ENCODE measurements around the gene AKT3. TPM values are rescaled to one million over a fixed set of nuclear protein-coding genes. Genes with fewer than 3 reads are reported as not detected.

AKT3 gene
- polyA plus RNA-seq, 3 donors: 21.3 to 23.9 (median 22.2) TPM

- no peak for DNase-seq
Observed at GRCh38 chr1:243469497-243469896, 380.5 kb downstream of the AKT3 start.

GRCh38 chr1:243465738-243466137 lies 384.3 kb downstream of the AKT3 start:
- no peak for DNase-seq

GRCh38 chr1:243465081-243465480 lies 385.0 kb downstream of the AKT3 start:
- DNase-seq: no peak

DNA sequence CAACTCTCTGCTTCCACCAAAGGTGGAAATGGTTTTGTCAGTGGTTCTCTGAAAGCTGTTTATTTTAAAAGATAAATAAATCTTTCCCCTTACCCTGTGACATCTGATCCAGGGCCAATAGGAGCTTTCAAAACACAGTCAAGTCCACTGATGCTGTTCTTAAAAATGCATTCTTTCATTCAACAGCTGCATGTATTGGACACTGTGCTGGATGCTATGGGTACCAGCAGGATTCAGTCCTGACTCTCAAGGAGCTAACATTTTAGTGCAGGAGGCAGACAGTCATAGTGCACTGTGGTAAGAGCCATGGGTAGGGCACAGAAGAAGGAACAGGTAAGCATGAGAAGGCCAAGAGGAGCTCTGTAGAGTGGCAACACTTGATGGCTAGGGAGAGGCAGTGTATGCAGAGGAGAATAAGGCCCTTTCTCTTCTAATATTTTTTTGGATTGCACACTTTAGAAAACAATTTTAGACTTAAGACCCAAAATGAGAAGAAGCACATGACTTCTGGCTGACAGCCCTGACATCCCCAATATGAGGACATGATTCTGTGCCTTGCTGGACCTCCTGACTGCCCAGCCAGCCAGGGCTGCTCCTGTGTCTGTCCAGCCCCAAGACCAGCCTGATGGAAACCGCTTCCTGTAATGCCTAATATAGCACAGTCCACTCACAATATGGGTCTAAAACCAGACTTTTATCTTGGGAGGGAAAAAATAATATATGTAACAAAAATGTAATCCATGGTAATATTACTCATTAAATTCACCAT lies 386.9 kb downstream of the AKT3 start:
- no peak for DNase-seq

DNA sequence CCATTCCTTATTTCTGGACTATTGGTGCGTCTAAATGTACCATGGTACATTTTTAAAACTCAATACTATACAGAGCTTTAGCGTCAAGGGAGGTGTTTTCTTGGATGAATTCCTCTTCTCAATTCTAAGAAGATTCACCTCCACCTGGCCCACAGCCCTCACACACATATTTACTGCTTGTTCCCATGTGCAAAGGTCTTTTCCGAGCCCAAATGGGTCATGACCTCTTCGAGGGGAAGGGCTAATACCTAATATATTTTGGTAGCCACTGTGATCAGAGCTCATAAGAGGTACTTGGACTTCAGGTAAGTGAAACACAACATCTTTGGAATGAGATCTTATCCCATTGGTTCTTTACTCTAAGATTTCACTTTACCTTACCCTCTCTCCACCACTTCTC lies 388.3 kb downstream of the AKT3 start:
- no peak for DNase-seq

DNA sequence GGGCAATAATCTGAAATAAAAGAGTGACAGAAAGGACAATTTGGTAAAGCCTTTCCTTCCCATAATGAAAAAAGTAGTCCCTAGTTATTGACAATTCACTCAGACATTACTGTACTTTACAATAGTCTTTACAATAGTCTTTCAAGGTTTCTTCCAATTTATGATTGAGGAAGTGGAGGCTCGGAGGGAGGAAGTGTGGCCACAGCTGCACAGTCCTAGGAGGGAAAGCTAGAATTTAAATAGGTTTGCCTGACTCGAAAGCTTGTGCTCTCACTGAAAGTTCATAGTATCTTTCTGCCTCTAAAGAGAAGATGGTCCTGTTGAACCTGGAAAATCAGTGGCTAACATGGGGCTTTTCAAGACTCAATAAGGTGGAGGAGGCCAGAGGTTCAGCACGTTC lies 391.0 kb downstream of the AKT3 start:
- no peak for DNase-seq

DNA sequence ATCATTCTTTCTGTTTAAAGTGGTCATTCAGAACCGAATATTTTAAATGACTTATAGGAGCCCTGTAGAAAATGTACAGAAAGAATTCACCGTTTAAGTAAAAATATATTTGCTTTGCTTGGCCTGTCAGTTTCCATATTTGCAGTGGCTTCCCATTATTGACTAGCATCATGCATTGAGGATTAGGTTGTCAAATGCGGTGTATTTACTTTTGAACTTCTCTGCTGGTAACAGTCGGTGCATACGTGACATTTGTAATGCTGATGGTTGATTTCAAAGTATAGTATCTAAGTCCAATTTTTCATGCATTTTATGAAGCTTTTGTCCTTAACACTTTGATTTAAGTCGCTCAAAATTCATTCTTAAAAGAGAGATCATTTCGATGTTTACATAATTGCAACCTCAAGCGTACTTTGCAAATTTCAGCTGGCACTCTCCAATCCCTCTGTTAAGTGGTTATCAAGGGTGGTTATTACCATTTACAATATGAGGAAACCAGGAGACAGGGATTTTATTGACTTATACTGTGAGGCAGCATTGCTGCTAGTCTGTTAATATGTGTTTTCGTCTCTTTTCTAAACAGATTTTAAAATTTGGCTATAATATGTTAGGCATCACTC lies 392.6 kb downstream of the AKT3 start:
- no peak for DNase-seq

- DNase-seq: no peak
Observed at GRCh38 chr1:243455760-243456651, 394.0 kb downstream of the AKT3 start.

DNA sequence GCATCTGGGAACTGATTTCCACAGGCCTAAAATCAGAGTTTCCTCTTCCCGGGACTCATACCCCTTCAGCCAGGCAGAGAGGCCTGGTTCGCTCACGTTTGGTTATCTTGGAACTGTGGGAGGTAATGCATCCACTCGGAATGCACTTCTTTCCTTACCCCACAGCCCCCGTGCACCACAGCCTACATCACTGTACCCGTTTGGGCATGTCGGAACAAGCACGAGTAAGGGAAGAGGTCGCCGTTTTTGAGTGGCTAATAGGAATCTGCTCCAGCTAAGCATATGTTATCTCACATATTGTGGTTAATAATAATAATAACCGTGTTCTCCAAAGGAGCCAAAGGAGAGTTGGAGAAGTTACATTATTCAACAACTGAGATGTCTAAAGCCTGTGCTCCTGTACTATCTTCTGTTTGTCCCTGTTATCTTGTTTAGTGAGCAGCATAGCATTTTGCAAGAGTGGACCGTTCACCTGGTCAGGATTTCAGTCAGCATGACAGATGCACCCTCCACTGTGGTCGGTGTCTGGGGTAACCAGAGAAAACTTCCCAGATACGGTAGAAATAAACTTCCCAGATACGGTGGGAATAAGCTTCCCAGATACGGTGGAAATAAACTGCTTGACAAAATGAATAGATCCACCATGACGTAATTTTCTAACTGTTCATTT lies 395.6 kb downstream of the AKT3 start:
- DNase-seq: no peak

GRCh38 chr1:243452092-243452491 lies 398.0 kb downstream of the AKT3 start:
- no peak for DNase-seq

GRCh38 chr1:243449373-243449772 lies 400.7 kb downstream of the AKT3 start:
- no peak for DNase-seq

- DNase-seq: no peak
Observed at GRCh38 chr1:243447844-243448243, 402.2 kb downstream of the AKT3 start.

DNA sequence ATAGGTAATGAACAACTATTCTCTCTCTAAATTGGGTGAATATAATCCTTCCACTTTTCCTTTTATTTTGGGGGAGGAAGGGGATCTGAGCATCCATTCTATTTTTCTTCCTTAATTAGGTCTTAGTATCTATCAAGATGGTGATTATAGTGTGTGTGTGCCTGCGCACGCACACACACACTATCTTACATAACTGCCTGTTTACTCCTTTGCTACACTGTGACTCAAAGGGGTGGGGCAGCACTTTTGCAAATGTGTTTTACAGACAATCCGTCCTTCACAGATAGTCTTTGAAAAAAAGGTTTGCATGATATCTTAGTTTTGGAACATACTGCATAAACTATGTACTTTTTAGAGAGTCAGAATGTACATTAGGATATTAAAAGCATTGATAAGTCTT lies 402.7 kb downstream of the AKT3 start:
- no peak for DNase-seq

DNA sequence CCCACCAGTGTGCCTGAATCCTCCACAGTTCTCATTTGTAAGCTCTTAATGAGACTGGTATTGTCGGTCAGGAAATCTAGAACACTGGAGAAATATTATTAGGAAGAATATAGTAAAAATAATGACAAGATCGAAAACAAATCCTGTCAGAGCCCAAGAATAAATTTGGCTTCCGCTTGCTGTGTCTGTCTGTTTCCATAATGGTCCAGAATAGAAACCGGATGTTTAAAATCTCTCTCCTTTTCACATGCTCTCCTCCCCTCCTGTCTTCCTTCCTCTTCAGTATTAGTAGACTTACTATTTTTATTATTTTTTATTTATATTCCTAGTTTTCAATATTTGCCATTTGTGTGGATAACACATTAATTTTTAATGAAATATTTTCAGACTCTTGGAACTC lies 406.5 kb downstream of the AKT3 start:
- no peak for DNase-seq

- DNase-seq: no peak
Observed at GRCh38 chr1:243441601-243442000, 408.4 kb downstream of the AKT3 start.

- no peak for DNase-seq
Observed at GRCh38 chr1:243440406-243440805, 409.6 kb downstream of the AKT3 start.

DNA sequence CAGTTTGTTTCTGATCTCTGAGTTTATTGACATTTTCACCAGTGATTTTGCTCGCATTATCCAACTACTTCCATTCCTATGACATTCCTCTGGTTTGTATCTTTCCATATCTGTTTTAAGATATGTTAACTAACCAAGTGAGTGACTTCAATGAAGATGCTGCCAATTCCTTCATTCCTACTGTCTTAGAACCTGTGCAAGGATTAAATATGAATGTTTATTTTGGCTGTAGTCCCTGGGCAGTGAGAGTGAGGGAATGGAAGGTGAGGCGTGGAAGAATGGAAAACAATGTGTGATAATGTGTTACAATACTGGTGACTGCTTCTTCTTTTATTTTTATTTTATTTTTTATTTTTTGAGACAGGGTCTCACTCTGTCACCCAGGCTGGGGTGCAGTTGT lies 411.2 kb downstream of the AKT3 start:
- DNase-seq: no peak

Other genes starting within 250 kb of the AKT3 start
- 10 to 100 TPM; 22.3 to 25.6 (median 25.2) TPM for gene ZBTB18, start 201.0 kb upstream of the AKT3 start, polyA plus RNA-seq (ENCODE audit: insufficient read length in 3 of 3)